Stimulated activated CD8-positive, alpha-beta memory T cell treated with anti-CD3 and anti-CD28 coated beads, Interleukin-7, amount 100 ng/mL, for 1 hour (primary cell): ENCODE measurements around the gene IRF2.

ENCODE experiments used
- DNase-seq, 2 donors: peaks; one replicate each; pipeline ENCODE4 v3.0.0-alpha.2; 2020; ENCODE audit warnings: low read depth in 2 of 2

IRF2 gene

DNA sequence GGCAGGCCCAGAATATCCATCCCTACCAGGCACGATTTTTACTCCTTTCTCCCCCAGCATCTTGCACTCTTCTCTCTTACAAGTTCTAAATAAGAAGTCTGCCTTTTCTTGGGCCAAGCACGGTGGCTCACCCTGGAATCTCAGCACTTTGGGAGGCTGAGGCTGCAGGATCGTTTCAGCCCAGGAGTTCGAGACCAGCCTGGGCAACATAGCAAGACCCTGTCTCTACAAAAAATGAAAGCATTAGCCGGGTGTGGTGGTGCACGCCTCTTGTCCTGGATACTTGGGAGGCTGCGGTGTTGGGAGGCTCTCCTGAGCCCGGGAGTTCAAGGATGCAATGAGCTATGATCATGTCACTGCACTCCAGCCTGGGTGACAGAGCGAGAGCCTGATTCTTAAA lies 64.8 kb downstream of the IRF2 start:
- no peak for DNase-seq

DNA sequence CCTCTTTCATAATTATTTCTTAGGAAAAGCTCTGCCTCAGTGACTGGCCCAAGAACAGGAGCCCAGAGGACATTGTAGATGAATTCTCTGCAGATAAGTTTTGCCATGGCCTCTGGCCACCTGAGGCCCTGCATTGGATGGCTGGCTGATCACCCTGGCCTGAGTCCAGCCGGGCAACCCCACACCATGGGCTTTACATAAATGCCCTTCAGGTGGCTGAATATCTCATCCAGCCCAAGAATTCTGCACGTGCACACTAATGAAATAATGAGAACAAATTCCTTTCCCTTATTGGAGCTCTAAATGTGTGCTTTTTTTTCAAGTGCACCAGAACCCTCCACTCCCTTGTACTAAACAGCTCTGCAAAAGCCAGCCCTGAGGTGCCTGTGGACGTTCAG lies 65.7 kb downstream of the IRF2 start:
- DNase-seq, result no peak

DNA sequence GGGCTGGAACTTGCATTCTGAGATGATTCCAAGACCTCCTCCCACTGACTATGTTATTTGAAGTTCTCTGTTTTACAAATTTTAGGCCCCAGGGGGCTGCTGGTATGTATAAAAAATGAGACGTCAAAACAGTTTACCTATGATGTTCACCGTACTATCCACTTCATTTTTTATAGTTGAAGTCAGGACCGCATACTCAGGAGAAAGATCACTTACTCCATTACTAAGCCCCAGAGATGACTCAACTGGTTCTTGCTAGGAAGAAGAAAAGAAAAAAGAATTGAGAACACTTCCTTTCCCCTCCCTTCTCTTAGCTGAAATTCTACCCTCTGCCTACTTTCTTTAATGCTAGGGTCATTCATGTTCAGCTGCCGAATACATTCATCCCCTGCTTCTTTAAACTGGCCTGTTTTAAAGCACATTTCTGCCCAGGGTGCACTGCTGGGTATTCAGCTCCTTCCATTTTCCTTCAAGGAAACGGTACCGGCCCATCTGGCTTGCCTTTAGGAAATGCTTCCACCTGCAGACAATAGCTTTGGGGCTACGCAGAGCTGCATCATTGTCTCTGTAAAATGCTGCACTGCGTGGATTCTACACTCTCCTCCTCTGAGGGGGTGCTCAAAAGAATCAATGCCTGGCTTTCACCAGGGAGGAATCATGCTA lies 66.2 kb downstream of the IRF2 start:
- DNase-seq, result no peak

DNA sequence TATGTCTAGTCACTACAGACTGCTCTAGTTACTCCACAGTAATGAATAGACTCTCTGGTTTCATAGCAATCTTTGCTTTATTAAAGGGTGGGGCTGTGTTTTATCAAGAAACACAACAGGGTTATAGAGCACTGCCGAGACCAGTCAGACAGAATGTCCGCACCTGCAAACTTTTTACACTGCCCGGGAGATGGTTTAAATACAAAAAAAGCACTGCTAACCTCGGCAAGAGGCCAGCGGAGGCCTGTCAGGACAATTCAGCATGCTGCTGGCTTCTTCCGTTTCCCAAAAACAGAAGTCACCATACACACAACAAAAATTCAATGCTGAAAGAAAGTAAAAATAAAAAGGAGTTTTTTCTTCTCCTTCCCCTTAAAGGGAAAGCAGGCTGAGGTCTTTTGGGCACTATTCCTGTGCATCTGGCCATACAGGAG lies 67.4 kb downstream of the IRF2 start:
- DNase-seq, result no peak

DNA sequence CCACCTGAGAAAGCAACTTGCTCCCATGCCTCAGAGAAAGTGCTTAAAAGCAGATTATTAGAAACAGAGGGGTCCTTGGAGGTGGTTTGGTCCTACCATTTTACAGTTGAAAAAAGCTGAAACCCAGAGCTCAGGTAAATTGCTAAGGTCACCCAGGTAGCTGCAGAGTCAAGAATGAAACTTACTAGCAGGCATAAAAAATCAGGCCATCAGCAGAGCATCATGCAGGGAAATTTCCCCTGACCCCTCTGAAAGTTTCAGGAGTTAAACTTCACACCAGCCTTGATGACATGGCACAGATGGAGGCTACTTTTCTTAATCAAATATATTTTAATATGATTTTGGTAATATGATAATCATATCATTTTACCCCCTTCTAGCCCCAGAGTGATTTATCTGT lies 70.3 kb downstream of the IRF2 start:
- DNase-seq, result no peak

DNA sequence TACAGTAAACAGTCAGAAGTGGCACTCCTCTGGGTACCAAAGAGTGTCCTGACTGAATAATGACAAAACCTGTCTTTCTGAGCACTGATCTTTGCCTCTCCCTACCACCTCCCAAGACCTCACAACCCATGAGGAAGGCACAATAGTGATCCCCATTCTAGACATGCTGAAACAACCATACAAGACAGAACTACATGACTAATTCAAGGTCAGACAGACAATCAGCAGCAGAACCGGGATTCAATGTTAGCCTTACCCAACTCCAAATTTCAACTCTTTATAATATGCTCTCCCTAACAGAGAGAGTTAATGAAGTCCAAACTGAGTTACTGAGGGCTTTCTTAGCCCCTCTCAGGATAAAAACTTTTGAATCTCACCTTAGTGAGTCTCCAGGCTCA lies 71.0 kb downstream of the IRF2 start:
- no peak for DNase-seq

DNA sequence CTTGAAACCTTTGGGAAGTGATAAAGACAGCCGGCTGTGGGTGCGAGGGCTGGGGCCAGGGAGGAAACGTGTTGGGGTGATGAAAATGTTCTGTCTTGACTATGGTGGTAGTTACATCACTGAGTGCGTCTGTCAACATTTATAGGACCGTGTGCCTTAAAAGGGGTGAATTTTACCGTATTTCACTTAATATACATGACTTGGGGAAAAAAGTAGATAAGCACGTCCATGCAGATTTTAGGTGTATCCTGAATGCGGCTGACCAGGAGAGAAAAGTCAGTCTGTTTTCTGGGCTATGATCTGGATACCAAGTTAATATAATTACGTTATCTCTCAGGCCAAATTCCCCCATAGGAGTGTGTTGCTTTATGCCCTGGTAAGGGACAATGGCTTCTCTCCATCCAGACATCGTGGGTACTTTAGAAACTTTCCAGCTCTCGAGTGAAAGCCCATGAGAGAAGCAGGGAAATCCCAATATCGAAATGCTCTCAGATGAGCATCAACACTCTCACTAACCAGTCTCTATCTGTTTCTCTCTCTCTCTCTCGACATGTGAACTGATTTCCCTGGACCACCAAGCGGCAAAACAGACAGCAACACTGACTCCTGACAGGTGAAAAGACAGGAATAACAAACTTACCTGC lies 71.5 kb downstream of the IRF2 start:
- DNase-seq, result no peak

DNA sequence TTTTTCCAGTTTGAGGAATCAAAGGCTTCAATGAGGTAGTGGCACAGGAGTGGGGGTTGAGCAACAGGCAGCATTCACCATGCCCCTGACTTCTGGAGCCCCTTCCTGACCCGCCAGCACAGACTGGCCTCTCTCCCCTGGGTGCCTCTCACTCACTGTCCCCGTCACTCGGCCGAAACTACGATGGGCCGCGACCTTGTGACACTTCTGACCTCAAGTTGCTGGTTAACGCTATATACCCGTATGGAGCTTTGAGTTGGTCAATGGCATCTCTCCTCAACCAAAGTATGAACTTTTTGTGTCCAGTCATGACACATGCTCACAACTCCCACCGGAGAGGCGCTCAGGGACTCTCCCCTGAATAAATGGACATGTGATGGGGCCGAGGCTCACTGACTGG lies 72.1 kb downstream of the IRF2 start:
- no peak for DNase-seq

DNA sequence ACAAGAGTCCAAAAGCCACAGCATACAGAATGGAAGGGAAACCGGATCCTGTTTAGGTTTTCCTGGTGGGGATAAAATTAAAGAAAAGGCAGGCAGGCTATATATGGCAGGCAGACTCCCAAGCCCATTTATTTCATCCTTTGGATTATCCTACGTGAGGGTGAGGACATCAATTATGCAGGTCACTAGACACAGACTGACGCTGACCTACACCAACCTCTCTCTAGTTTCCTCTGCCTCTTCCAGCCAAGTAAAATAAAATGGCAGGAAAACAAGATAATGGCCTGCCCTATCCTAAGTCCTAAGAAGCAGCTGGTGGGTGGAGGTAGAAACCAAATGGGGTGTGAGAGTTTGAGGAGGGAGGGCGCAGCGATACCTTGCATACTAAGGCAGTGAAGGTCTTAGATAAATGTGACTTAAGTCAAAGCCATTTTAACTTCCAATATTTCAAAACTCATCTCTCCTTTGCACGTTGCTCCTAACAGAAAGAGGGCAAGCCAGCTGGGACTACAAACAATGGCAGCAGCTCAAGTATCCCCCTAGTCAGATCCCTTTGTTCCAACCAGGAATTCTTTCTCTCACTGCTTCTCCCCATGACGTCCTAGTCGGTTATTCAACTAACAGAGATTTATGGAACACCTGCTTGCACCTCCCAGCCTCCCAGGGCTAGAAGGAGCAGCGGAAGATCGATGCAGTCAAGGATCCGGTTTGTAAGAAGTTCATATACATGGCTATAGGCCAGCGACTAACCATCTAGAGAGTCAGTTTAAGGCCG lies 72.8 kb downstream of the IRF2 start:
- no peak for DNase-seq

DNA sequence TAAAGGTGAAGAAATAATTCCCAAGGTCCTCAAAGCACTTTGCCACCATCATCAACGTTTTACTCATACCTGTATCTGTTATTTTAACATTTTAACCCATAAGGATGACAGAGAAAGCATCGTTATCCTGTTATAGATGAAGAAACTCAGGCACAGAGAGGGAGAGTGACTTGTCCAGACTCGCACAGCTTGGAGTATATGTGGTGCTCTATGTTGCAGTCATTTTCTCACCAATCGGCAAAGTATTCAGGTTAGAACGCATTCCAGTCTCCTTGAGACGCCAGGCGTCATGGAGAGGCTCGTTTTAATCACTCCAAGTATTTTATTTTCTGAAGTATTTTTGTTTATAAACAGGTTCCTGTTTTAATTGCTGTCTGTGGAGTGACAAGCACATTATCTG lies 73.5 kb downstream of the IRF2 start:
- no peak for DNase-seq

DNA sequence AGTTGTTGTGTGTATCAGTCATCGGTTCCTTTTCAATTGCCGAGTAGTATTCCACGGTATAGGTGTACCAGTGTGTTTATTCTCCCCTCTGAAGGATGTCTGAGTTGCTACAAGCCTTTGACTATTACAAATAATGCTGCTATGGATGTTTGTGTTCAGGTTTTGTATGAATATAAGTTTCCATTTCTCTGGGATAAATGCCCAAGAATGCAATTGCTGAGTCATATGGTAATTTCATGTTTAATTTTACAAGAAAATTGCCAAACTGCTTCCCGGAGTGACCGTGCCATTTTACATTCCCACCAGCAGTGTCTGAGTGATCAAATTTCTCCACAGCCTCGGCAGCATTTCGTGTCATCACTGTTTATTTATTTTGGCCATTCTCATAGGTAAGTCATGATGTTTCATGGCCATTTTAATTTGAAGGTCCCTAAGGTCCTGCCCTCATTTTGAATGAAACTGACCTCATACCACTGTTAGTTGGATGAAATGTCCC lies 73.9 kb downstream of the IRF2 start:
- no peak for DNase-seq

DNA sequence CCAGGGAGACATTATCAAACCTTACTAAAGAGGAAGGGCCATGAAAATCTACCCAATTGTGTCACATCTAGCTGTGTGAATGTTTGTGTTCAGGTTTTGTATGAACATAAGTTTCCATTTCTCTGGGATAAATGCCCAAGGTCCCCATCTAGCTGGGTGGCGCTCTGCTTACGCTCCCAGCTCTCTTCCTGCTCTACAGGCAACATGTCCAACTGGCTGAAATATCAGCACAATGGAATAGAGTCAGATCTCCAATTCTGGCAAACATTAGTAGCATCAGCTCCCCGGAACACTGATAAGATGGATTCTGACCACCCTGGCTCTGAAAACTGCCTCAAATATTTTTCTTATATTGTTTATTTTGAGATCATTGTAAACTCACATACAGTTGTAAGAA lies 74.8 kb downstream of the IRF2 start:
- no peak for DNase-seq

DNA sequence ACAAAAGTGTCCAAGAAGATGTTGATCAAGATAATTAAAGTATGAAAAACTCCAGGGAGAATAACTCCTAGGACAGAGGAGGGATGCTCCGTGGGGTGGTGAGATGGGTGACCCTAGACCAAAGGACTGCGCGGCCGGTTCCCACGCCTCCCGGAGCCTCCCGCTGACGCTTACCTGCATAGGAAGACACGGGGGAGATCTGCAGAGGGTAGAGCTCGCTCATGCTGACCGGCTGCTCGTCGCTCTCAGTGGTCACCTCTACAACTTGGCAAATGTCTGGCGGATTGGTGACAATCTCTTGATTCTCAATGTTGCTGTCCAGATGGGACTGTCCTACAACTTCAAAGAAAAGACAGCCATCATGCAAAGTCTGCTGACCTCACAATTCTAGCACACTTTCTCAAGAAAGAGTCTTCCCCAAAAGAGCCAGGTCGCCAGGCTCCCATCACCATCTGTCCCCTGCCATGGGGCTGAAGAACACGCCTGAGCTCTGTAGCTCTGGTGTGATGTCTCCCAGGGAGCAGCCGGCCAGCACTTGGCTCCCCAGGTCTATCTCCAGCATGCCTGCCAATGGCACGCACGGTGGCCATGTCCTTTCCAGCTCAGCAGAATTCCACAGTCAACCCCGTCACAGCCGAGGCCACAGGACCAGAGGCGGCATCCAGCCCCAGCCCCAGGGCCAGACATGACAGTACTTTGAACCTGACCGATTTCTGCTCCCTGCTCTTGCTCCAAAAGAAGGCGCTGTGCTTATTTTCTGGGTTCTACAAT lies 75.4 kb downstream of the IRF2 start:
- no peak for DNase-seq

DNA sequence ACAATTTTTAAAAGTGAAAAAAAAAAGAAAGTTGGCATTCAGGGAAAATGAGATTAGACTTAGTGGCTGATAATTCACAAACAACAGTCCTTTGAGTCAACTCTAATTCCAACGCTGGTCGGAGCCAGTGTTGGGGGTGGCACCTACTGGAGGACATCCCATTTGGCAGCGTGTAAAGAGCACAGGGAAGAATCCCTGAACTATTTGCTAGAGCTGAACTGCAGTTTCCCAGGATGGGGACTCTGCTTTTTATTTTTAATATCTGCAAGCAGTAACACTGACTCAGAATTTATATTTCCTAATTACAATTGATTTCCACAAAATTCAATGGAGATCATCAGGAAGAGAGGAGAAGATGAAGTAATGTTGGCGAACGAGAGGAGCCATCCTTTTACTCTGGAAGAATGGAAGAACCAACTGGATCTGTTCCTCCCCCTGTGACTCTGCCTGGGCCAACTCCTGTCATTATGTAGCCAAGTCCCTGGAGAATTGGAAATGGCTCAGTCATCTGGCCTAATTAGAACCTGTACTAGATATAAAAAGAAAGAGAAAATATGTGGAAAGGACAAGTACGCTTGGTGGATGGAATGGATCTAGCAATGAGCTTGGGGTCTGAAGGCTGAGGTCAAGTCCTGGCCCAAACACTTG lies 76.7 kb downstream of the IRF2 start:
- DNase-seq, result no peak

DNA sequence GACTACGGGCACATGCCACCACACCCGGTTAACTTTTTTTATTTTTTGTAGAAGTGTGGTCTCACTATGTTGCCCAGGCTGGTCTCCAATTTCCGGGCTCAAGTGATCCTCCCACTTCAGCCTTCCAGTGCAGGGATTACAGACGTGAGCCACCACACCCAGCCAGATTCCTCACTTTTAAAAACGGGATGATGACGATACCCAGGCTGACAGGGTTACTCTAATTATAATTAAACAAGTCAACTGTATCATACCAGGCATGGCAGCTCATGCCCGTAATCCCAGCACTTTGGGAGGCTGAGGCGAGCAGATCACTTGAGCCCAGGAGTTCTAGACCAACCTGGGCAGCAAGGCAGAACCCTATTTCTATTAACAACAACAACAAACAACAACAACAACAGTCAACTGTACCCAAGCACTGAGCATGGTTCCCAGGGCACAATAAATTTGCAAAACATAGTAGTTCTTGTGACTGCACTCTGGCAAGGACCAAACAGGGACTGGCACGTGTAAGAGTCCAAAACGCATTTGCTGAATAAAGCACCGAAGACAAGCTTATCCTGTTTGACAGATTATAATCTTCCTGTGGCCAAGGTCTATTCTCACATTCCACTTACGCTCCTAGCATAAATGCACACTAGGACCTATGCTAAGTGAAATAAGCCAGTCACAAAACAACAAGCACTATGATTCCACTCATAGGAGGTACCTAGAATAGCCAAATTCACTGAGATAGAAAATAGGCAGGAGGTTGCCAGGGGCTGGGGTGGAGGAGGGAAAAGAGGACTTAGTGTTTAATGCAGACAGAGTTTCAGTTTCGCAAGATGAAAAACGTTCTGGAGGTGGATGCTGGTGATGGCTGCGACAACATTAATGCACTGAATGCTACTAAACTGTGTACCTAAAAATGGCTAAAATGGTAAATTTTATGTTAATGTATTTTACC lies 77.5 kb downstream of the IRF2 start:
- DNase-seq, result no peak

DNA sequence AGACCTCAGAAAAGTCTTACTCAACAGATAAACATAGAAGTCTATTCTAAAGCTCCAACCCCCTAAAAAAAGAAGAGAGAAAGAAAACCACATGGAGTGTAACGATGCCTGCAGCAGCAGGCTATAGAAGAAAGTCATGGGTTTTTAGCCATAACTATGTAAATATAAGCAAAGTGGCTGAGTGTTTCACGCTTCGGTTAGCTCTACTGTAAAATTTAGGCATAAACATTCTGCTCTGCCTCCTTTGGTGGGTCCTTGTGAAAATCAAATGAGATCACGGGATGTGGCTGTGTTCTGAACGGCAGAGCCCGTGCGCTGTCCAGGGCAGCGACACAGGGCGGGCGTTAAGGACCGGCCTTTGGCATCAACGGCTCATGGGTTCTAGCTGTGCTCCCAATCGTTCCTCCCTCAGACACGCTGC lies 78.4 kb downstream of the IRF2 start:
- no peak for DNase-seq

DNA sequence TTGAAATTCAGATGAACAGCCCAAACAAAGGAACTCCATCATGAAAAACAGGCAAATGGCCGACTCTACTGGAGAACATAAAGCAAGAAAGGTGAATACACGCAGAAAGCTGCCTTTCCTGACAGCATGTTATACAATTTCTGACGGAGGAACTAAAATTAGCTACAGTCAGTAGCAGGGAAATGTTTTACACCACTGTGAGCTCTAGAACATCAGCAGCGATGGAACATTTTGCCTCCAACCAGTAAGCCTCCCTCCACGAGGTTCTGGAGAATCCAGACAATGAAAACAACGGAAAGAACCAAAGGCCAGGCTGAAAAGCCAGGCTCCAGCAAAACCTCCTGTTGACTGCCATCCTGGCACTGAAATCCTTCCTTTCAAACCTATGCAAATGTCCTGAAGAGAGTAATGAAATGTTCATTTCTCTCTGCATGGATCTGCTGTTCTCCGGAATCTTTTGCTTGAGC lies 78.9 kb downstream of the IRF2 start:
- no peak for DNase-seq

DNA sequence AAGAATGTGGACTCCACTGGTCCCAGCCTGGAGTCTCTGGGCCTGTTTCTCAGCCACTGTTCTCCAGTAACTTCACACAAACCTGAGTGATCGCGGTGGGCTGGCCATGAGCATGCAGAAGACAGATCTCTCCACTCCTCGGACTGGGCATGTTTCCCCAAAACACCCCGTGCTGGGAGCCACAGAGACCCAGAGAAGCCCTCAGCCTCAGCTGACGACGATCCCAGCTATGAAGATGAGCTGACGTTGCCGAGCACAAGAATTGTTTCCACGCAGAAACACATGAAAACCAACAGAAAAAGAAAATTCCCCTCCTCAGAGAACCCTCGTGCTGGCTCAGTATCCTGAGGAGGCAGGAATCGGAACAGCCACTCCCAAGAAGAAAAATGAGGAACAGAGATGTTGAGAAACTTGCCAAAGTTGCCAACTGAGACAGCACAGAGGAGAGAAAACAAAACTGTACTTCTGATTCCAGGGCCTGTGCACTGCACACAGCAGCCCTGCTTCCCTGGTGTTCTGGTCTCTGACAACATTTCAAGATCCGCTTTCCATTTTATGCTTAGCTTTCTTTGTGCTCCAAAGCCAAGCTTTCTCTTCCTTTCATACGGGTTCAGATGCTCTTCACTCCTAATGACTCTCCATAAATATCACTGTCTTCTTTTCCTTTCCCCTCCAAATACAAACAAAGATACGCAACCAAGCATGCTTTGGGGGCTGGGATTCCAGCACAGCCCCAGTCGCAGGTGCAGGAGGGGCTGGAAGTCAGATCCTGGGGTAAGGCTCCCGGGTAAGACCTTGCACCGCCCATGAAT lies 81.4 kb downstream of the IRF2 start:
- DNase-seq, result no peak

DNA sequence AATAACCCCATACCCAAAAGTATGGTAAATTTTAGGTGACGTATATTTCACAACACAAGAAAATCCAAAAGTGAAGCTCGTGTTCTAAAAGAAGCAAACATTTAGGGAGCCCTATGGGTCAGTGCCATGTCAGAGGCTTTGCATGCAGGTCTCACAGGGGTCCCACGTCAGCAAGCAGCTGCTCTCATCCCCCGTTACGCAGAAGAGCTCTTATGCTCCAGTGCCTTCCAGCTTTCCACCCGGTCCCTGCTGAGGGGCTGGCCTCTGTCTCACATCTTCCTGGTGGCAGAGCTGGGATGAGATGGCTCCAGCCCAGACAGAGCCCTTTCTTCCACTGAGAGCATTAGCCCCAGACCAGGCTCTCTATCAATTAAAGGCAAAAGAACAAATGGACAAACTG lies 82.0 kb downstream of the IRF2 start:
- no peak for DNase-seq
